ENCODE measurements around the gene ZNF561.
"Not testable (repeated sequence)": the region's sequence is repeated elsewhere in the genome, so short reads cannot be mapped to it uniquely, and the experiment has no call there.

ZNF561 gene

GRCh38 chr19:9621156-9622037, at the start of gene ZNF561:
Gene ZNF561 (minus strand): TSS chr19:9621232. CDS start chr19:9619456, 1,776 bp downstream.
- no peaks in the 10 kb centered on the region for H3K4me1 ChIP-seq (ENCODE audit: control insufficient read depth, insufficient read depth, low read length)
- H3K9me3 ChIP-seq (ENCODE audit: control insufficient read depth, insufficient read depth, low read length), result no peaks in the 10 kb centered on the region
- peak within 1 kb of the TSS; percentile 100 for H3K9ac ChIP-seq (ENCODE audit: low read depth, low read length)
- no peaks in the 10 kb centered on the region for H3K27me3 ChIP-seq (ENCODE audit: control insufficient read depth, insufficient read depth, low read length)
- H3K36me3 ChIP-seq (ENCODE audit: control insufficient read depth, insufficient read depth, low read length), result peaks cover 29% of the 10 kb centered on the region
- peak within 1 kb of the TSS; percentile 81 for H3K4me3 ChIP-seq (ENCODE audit: low read depth, low read length)

GRCh38 chr19:9668544-9668943, 47.5 kb upstream of the ZNF561 start:
- Histone ChIP-seq H3K4me3 (ENCODE audit: low read depth, low read length) (no peak overlapping the region), H3K4me1 (ENCODE audit: control insufficient read depth, insufficient read depth, low read length) (no peaks in the 10 kb centered on the region), H3K27me3 (ENCODE audit: control insufficient read depth, insufficient read depth, low read length) (no peaks in the 10 kb centered on the region), H3K9ac (ENCODE audit: low read depth, low read length) (no peak overlapping the region), H3K9me3 (ENCODE audit: control insufficient read depth, insufficient read depth, low read length) (peaks cover 7% of the 10 kb centered on the region), H3K36me3 (ENCODE audit: control insufficient read depth, insufficient read depth, low read length) (no peaks in the 10 kb centered on the region)

- Histone ChIP-seq H3K9me3 (ENCODE audit: control insufficient read depth, insufficient read depth, low read length) (peaks cover 4% of the 10 kb centered on the region), H3K9ac (ENCODE audit: low read depth, low read length) (no peak overlapping the region), H3K4me3 (ENCODE audit: low read depth, low read length) (no peak overlapping the region), H3K27me3 (ENCODE audit: control insufficient read depth, insufficient read depth, low read length) (no peaks in the 10 kb centered on the region), H3K4me1 (ENCODE audit: control insufficient read depth, insufficient read depth, low read length) (no peaks in the 10 kb centered on the region), H3K36me3 (ENCODE audit: control insufficient read depth, insufficient read depth, low read length) (no peaks in the 10 kb centered on the region)
These were observed 46.9 kb upstream of the ZNF561 start for GRCh38 chr19:9667898-9668297.

- no peak overlapping the region for H3K4me3 ChIP-seq (ENCODE audit: low read depth, low read length)
- H3K9me3 ChIP-seq (ENCODE audit: control insufficient read depth, insufficient read depth, low read length), result peaks cover 3% of the 10 kb centered on the region
- no peak overlapping the region for H3K9ac ChIP-seq (ENCODE audit: low read depth, low read length)
- H3K4me1 ChIP-seq (ENCODE audit: control insufficient read depth, insufficient read depth, low read length), result no peaks in the 10 kb centered on the region
- H3K36me3 ChIP-seq (ENCODE audit: control insufficient read depth, insufficient read depth, low read length), result peaks cover 23% of the 10 kb centered on the region
- no peaks in the 10 kb centered on the region for H3K27me3 ChIP-seq (ENCODE audit: control insufficient read depth, insufficient read depth, low read length)
These were observed 37.7 kb upstream of the ZNF561 start for GRCh38 chr19:9658769-9659168.

GRCh38 chr19:9653066-9653555, 32.1 kb upstream of the ZNF561 start:
- not testable (repeated sequence) for H3K27me3 ChIP-seq (ENCODE audit: control insufficient read depth, insufficient read depth, low read length); H3K4me3 ChIP-seq (ENCODE audit: low read depth, low read length); H3K9ac ChIP-seq (ENCODE audit: low read depth, low read length); H3K4me1 ChIP-seq (ENCODE audit: control insufficient read depth, insufficient read depth, low read length)
- Histone ChIP-seq H3K36me3 (ENCODE audit: control insufficient read depth, insufficient read depth, low read length) (peaks cover 46% of the 10 kb centered on the region), H3K9me3 (ENCODE audit: control insufficient read depth, insufficient read depth, low read length) (peaks cover 28% of the 10 kb centered on the region)

- Histone ChIP-seq H3K9me3 (ENCODE audit: control insufficient read depth, insufficient read depth, low read length) (peaks cover 28% of the 10 kb centered on the region), H3K36me3 (ENCODE audit: control insufficient read depth, insufficient read depth, low read length) (peaks cover 48% of the 10 kb centered on the region)
- H3K4me3 ChIP-seq (ENCODE audit: low read depth, low read length); H3K9ac ChIP-seq (ENCODE audit: low read depth, low read length); H3K4me1 ChIP-seq (ENCODE audit: control insufficient read depth, insufficient read depth, low read length); H3K27me3 ChIP-seq (ENCODE audit: control insufficient read depth, insufficient read depth, low read length): not testable (repeated sequence)
These were observed 30.4 kb upstream of the ZNF561 start for GRCh38 chr19:9651464-9651863.

GRCh38 chr19:9650345-9650744, 29.3 kb upstream of the ZNF561 start:
- Histone ChIP-seq H3K4me1 (ENCODE audit: control insufficient read depth, insufficient read depth, low read length) (peaks cover 9% of the 10 kb centered on the region), H3K27me3 (ENCODE audit: control insufficient read depth, insufficient read depth, low read length) (no peaks in the 10 kb centered on the region), H3K9me3 (ENCODE audit: control insufficient read depth, insufficient read depth, low read length) (peaks cover 26% of the 10 kb centered on the region), H3K9ac (ENCODE audit: low read depth, low read length) (no peak overlapping the region), H3K36me3 (ENCODE audit: control insufficient read depth, insufficient read depth, low read length) (peaks cover 39% of the 10 kb centered on the region), H3K4me3 (ENCODE audit: low read depth, low read length) (no peak overlapping the region)

GRCh38 chr19:9645472-9645871, 24.4 kb upstream of the ZNF561 start:
- Histone ChIP-seq H3K4me1 (ENCODE audit: control insufficient read depth, insufficient read depth, low read length) (peaks cover 9% of the 10 kb centered on the region), H3K4me3 (ENCODE audit: low read depth, low read length) (no peak overlapping the region), H3K27me3 (ENCODE audit: control insufficient read depth, insufficient read depth, low read length) (no peaks in the 10 kb centered on the region), H3K36me3 (ENCODE audit: control insufficient read depth, insufficient read depth, low read length) (peaks cover 2% of the 10 kb centered on the region), H3K9me3 (ENCODE audit: control insufficient read depth, insufficient read depth, low read length) (peaks cover 9% of the 10 kb centered on the region), H3K9ac (ENCODE audit: low read depth, low read length) (no peak overlapping the region)

GRCh38 chr19:9644472-9644871, 23.4 kb upstream of the ZNF561 start:
- H3K27me3 ChIP-seq (ENCODE audit: control insufficient read depth, insufficient read depth, low read length), result no peaks in the 10 kb centered on the region
- peaks cover 5% of the 10 kb centered on the region for H3K4me1 ChIP-seq (ENCODE audit: control insufficient read depth, insufficient read depth, low read length)
- peaks cover 9% of the 10 kb centered on the region for H3K9me3 ChIP-seq (ENCODE audit: control insufficient read depth, insufficient read depth, low read length)
- H3K36me3 ChIP-seq (ENCODE audit: control insufficient read depth, insufficient read depth, low read length), result peaks cover 2% of the 10 kb centered on the region
- H3K4me3 ChIP-seq (ENCODE audit: low read depth, low read length), result no peak overlapping the region
- H3K9ac ChIP-seq (ENCODE audit: low read depth, low read length), result no peak overlapping the region

GRCh38 chr19:9641810-9642209, 20.8 kb upstream of the ZNF561 start:
- no peaks in the 10 kb centered on the region for H3K27me3 ChIP-seq (ENCODE audit: control insufficient read depth, insufficient read depth, low read length)
- H3K9ac ChIP-seq (ENCODE audit: low read depth, low read length), result no peak overlapping the region
- no peak overlapping the region for H3K4me3 ChIP-seq (ENCODE audit: low read depth, low read length)
- no peaks in the 10 kb centered on the region for H3K4me1 ChIP-seq (ENCODE audit: control insufficient read depth, insufficient read depth, low read length)
- H3K9me3 ChIP-seq (ENCODE audit: control insufficient read depth, insufficient read depth, low read length), result peaks cover 9% of the 10 kb centered on the region
- H3K36me3 ChIP-seq (ENCODE audit: control insufficient read depth, insufficient read depth, low read length), result peaks cover 3% of the 10 kb centered on the region

- Histone ChIP-seq H3K27me3 (ENCODE audit: control insufficient read depth, insufficient read depth, low read length) (no peaks in the 10 kb centered on the region), H3K9ac (ENCODE audit: low read depth, low read length) (no peak overlapping the region), H3K36me3 (ENCODE audit: control insufficient read depth, insufficient read depth, low read length) (peaks cover 4% of the 10 kb centered on the region), H3K4me3 (ENCODE audit: low read depth, low read length) (no peak overlapping the region), H3K4me1 (ENCODE audit: control insufficient read depth, insufficient read depth, low read length) (no peaks in the 10 kb centered on the region), H3K9me3 (ENCODE audit: control insufficient read depth, insufficient read depth, low read length) (peaks cover 9% of the 10 kb centered on the region)
These were observed 19.9 kb upstream of the ZNF561 start for GRCh38 chr19:9640956-9641355.

- Histone ChIP-seq H3K9ac (ENCODE audit: low read depth, low read length) (no peak overlapping the region), H3K4me3 (ENCODE audit: low read depth, low read length) (no peak overlapping the region), H3K9me3 (ENCODE audit: control insufficient read depth, insufficient read depth, low read length) (peaks cover 2% of the 10 kb centered on the region), H3K27me3 (ENCODE audit: control insufficient read depth, insufficient read depth, low read length) (no peaks in the 10 kb centered on the region), H3K4me1 (ENCODE audit: control insufficient read depth, insufficient read depth, low read length) (no peaks in the 10 kb centered on the region), H3K36me3 (ENCODE audit: control insufficient read depth, insufficient read depth, low read length) (peaks cover 8% of the 10 kb centered on the region)
These were observed 15.0 kb upstream of the ZNF561 start for GRCh38 chr19:9636018-9636417.
